CD14-positive monocyte (primary cell): Measurements from ENCODE around the gene ZBTB39. TPM values are rescaled to one million over a fixed set of nuclear protein-coding genes. Genes with fewer than 3 reads are reported as not detected.

Experiments
- DNase-seq, 3 donors: peaks; one replicate each; pipeline ENCODE4 v3.0.0-alpha.2; 2011 to 2022
- H2AFZ ChIP-seq: 2 replicates; pipeline ENCODE4 v1.6.0; 2012; ENCODE audit warnings: mild to moderate bottlenecking, low read depth, low read length, inconsistent platforms; ENCODE audit not compliant: insufficient read depth, poor library complexity, severe bottlenecking
- H3K27ac ChIP-seq, 2 donors: 1 replicate in 1 of 2; 2 replicates in 1 of 2; pipeline ENCODE4 v1.5.1; 2012 to 2013; ENCODE audit warnings: low read length in 2 of 2, control low read depth in 1 of 2, inconsistent platforms in 1 of 2, low read depth in 1 of 2, mild to moderate bottlenecking in 1 of 2
- H3K27me3 ChIP-seq, 2 donors: one replicate each; pipeline versions ENCODE4 v1.6.0 to v1.6.1; 2011 to 2013; ENCODE audit warnings: low read length in 2 of 2; ENCODE audit not compliant: control insufficient read depth in 2 of 2, insufficient read depth in 2 of 2
- H3K36me3 ChIP-seq, 2 donors: replicated peaks in 1 of 2; 1 replicate in 1 of 2; 2 replicates in 1 of 2; pipeline versions ENCODE4 v1.5.1 to v1.6.1; 2012 to 2013; ENCODE audit warnings: low read length in 2 of 2, control low read depth in 1 of 2, inconsistent platforms in 1 of 2, mild to moderate bottlenecking in 1 of 2; ENCODE audit not compliant: insufficient read depth in 2 of 2, control insufficient read depth in 1 of 2
- H3K4me1 ChIP-seq, 2 donors: 1 replicate in 1 of 2; 2 replicates in 1 of 2; pipeline versions ENCODE4 v1.5.1 to v1.6.1; 2012 to 2013; ENCODE audit warnings: low read length in 2 of 2, control low read depth in 1 of 2, inconsistent platforms in 1 of 2, mild to moderate bottlenecking in 1 of 2, moderate library complexity in 1 of 2; ENCODE audit not compliant: insufficient read depth in 2 of 2, control insufficient read depth in 1 of 2
- H3K4me2 ChIP-seq: replicated peaks from 2 replicates; pipeline ENCODE3; 2012; ENCODE audit warnings: low read length, moderate library complexity, mild to moderate bottlenecking; ENCODE audit not compliant: poor library complexity, severe bottlenecking; ENCODE audit errors: extremely low read depth
- H3K4me3 ChIP-seq, 3 experiments: fragments of 200-600 bp in 1 of 3; sonication (generic) in 1 of 3; replicated peaks in 1 of 3; 1 replicate in 2 of 3; 2 replicates in 1 of 3; pipeline ENCODE4 v1.5.1; 2011 to 2013; ENCODE audit warnings: low read length in 3 of 3, mild to moderate bottlenecking in 3 of 3, control low read depth in 2 of 3, low read depth in 2 of 3, inconsistent platforms in 1 of 3, moderate library complexity in 1 of 3
- H3K79me2 ChIP-seq: 2 replicates; pipeline ENCODE4 v1.6.0; 2012; ENCODE audit warnings: mild to moderate bottlenecking, control low read depth, inconsistent platforms, low read length, moderate library complexity; ENCODE audit not compliant: insufficient read depth
- H3K9ac ChIP-seq: 2 replicates; pipeline ENCODE4 v1.6.0; 2017; ENCODE audit warnings: low read length, mild to moderate bottlenecking; ENCODE audit not compliant: insufficient read depth, poor library complexity, severe bottlenecking
- H3K9me3 ChIP-seq, 2 donors: replicated peaks in 1 of 2; 1 replicate in 1 of 2; 2 replicates in 1 of 2; pipeline versions ENCODE4 v1.5.1 to v1.6.1; 2012 to 2013; ENCODE audit warnings: low read length in 2 of 2, control low read depth in 1 of 2; ENCODE audit not compliant: control insufficient read depth in 1 of 2, insufficient read depth in 1 of 2
- H4K20me1 ChIP-seq: 2 replicates; pipeline ENCODE4 v1.6.0; 2012; ENCODE audit warnings: mild to moderate bottlenecking, low read length, control low read depth, moderate library complexity; ENCODE audit not compliant: insufficient read depth
- H3K27ac Mint-ChIP-seq, 7 donors: one replicate each; pipeline ENCODE4 v1.8.0; 2020; ENCODE audit warnings: mild to moderate bottlenecking in 7 of 7, mixed read lengths in 7 of 7, moderate library complexity in 6 of 7, inconsistent platforms in 2 of 7
- H3K27me3 Mint-ChIP-seq, 3 donors: one replicate each; pipeline ENCODE4 v1.8.0; 2021 to 2022; ENCODE audit warnings: low read depth in 3 of 3, mild to moderate bottlenecking in 3 of 3, mixed read lengths in 3 of 3, moderate library complexity in 3 of 3, inconsistent platforms in 1 of 3
- H3K36me3 Mint-ChIP-seq, 2 donors: one replicate each; pipeline ENCODE4 v1.8.0; 2020; ENCODE audit warnings: mixed read lengths in 2 of 2, inconsistent platforms in 1 of 2, mild to moderate bottlenecking in 1 of 2
- H3K4me1 Mint-ChIP-seq: one replicate; pipeline ENCODE4 v1.8.0; 2020; ENCODE audit warnings: mild to moderate bottlenecking, mixed read lengths
- H3K4me3 Mint-ChIP-seq, 2 donors: one replicate each; pipeline ENCODE4 v1.8.0; 2020; ENCODE audit warnings: mild to moderate bottlenecking in 2 of 2, mixed read lengths in 2 of 2, moderate library complexity in 1 of 2
- H3K9me3 Mint-ChIP-seq, 7 donors: one replicate each; pipeline ENCODE4 v1.8.0; 2020 to 2022; ENCODE audit warnings: mixed read lengths in 7 of 7, mild to moderate bottlenecking in 6 of 7, moderate library complexity in 6 of 7, inconsistent platforms in 2 of 7
- WGBS: methylation state at CpG from one replicate; pipeline ENCODE4 v1.1.5; 2013; ENCODE audit warnings: missing lambda C conversion rate; ENCODE audit not compliant: insufficient coverage; 5-methylcytosine and 5-hydroxymethylcytosine counted together
- intact Hi-C, 2 donors: fragments of 100-400 bp; cut with micrococcal nuclease; formaldehyde crosslinking; loops; one replicate each; pipeline versions ENCODE4 v1.15.0 to v1.15.1; 2023
- polyA plus RNA-seq, 3 donors: library from polyadenylated mRNA; depleted of rRNA in 1 of 3; unstranded in 2 of 3; stranded (reverse) in 1 of 3; fragments of 300-500 nt in 2 of 3; fragments of >200 nt in 1 of 3; fragmentation: Illumina TruSeq in 2 of 3; gene quantifications; 1 replicate in 2 of 3; 2 replicates in 1 of 3; pipeline ENCODE4 v1.2.3, GENCODE V29; 2012 to 2021
- TF ChIP-seq, protein P1 (sequence below): fragments of 200-600 bp; IDR thresholded peaks from one replicate; pipeline ENCODE4 v1.8.0; 2022; ENCODE audit warnings: antibody characterized with exemption, mild to moderate bottlenecking

ZBTB39 gene
- polyA plus RNA-seq, 3 donors: 0.65 to 3.7 (median 1.2) TPM

DNA sequence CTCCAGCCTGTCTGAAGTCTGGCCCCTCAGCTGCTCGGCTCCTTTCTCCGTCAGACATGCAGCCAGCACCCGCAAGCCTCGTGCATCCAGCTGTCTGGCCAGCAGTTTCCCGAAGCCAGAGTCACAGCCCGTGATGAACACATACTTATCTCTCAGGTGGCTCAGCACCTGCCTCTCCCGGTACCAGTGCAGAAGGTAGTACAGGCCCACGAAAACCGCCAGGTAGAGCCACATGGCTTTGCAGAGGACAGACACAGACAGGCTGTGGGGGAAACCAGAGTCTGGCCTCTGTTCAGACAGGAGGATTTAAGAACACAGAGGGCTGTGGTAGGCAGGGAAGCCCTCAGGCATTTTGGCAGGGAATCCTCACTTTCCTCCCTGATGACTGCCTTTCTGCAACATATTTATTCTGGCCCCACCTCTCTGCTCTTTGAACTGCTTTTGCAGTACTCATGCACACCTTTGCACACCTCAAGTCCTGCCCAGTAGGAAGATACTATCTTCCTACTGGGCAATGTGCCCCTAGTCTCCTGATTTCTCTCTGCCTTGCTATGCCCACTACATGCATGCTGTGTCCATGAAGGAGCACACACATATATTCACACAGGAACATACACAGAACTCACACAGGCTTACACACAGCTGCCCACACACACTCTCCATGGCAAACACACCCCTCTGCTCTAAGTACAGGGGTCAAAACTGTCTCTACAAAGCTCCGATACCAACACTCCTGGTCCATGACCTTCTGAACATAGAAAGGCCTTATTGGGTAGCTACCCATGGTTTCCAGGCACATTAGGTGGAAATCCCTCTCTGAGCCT is 48.9 kb downstream of the ZBTB39 start, which contains the start of gene RDH16:
RDH16 (minus strand) TSS at position 380 of the 824 bp plus-strand sequence; CDS start at position 234, 146 bp downstream.
- 95% methylated on average over 10 of the region's 10 CpGs for WGBS
- Histone ChIP-seq H3K27ac (no peak within 1 kb of the TSS), H3K4me3 (no peak within 1 kb of the TSS), H3K9me3 (peaks cover 10 to 13% of the 10 kb centered on the region in 2 donors), H3K79me2 (no peaks in the 10 kb centered on the region), H3K36me3 (no peaks in the 10 kb centered on the region), H3K4me2 (no peak within 1 kb of the TSS), H2AFZ (no peak within 1 kb of the TSS), H3K4me1 (no peaks in the 10 kb centered on the region), H4K20me1 (no peaks in the 10 kb centered on the region), H3K27me3 (no peaks in the 10 kb centered on the region), H3K9ac (no peak within 1 kb of the TSS)
- TF ChIP-seq, protein P1, sequence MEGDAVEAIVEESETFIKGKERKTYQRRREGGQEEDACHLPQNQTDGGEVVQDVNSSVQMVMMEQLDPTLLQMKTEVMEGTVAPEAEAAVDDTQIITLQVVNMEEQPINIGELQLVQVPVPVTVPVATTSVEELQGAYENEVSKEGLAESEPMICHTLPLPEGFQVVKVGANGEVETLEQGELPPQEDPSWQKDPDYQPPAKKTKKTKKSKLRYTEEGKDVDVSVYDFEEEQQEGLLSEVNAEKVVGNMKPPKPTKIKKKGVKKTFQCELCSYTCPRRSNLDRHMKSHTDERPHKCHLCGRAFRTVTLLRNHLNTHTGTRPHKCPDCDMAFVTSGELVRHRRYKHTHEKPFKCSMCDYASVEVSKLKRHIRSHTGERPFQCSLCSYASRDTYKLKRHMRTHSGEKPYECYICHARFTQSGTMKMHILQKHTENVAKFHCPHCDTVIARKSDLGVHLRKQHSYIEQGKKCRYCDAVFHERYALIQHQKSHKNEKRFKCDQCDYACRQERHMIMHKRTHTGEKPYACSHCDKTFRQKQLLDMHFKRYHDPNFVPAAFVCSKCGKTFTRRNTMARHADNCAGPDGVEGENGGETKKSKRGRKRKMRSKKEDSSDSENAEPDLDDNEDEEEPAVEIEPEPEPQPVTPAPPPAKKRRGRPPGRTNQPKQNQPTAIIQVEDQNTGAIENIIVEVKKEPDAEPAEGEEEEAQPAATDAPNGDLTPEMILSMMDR: no peak
- intact Hi-C loops: no loop called here
- no peak for DNase-seq
- peaks cover 4 to 10% (median 6%) of the 10 kb centered on the region in 3 donors for H3K27me3 Mint-ChIP-seq
- H3K27ac Mint-ChIP-seq: peak within 1 kb of the TSS in 1 of 7 donors; percentile 49
- peaks cover 8% of the 10 kb centered on the region for H3K4me1 Mint-ChIP-seq
- no peak within 1 kb of the TSS for H3K4me3 Mint-ChIP-seq
- peaks cover 7 to 28% (median 16%) of the 10 kb centered on the region in 7 donors for H3K9me3 Mint-ChIP-seq
- no peaks in the 10 kb centered on the region for H3K36me3 Mint-ChIP-seq

DNA sequence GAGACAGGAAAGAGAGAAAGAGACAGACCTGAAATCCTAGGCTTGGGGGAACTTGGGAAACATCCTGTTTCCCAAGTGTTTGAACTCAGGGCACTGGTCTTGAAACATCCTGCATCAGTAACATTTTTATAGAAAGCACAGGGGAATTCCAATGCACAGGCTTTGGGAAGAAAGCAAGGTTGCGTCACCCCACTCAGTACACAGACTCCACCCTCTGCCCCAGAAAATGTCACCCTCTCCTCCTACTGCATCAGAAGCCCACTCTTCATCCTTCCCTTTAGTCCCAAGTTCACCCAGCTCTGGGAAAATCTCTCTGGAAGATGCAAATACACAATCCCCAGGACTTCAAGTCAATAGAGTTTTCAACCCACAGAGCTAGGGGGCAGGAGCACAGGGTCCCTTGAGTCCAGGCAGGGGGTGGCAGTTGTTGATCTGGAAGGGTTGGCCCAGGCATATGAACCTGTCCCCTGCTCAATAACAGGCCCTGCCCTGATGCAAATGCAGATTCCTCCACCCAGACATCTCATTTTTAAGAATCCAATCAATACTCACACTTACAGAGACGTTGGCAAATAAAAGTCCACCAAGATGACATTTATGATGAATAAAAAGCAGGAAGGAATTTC is 50.6 kb downstream of the ZBTB39 start:
- H3K9me3 Mint-ChIP-seq: peaks cover 7 to 25% (median 16%) of the 10 kb centered on the region in 7 donors
- peaks cover 5 to 6% (median 6%) of the 10 kb centered on the region in 3 donors for H3K27me3 Mint-ChIP-seq
- Histone ChIP-seq H2AFZ (no peak overlapping the region), H3K27me3 (no peaks in the 10 kb centered on the region), H3K4me1 (no peaks in the 10 kb centered on the region), H4K20me1 (no peaks in the 10 kb centered on the region), H3K36me3 (no peaks in the 10 kb centered on the region), H3K9ac (no peak overlapping the region), H3K4me3 (no peak overlapping the region), H3K79me2 (no peaks in the 10 kb centered on the region), H3K9me3 (peaks cover 10 to 13% of the 10 kb centered on the region in 2 donors), H3K4me2 (no peak overlapping the region), H3K27ac (no peak overlapping the region)
- H3K36me3 Mint-ChIP-seq: no peaks in the 10 kb centered on the region
- no peak overlapping the region for H3K4me3 Mint-ChIP-seq
- no peak overlapping the region for H3K27ac Mint-ChIP-seq
- H3K4me1 Mint-ChIP-seq: peaks cover 7% of the 10 kb centered on the region
- no peak for DNase-seq
- TF ChIP-seq, protein P1: no peak
- 40% methylated on average over 1 of the region's 2 CpGs for WGBS
- intact Hi-C loops: no loop called here
